Esophagus squamous epithelium (tissue), 5 donors: ENCODE results near the gene EIF4G1. TPM values are rescaled to one million over a fixed set of nuclear protein-coding genes. Genes with fewer than 3 reads are reported as not detected.

Source experiments
- DNase-seq: peaks from one replicate; lab custom pipeline; 2025; lab: John Stamatoyannopoulos, UW
- H3K27ac ChIP-seq, 4 donors: fragments of 200-600 bp; sonication (generic); one replicate each; pipeline ENCODE4 v1.5.1; 2016 to 2019; ENCODE audit warnings: mild to moderate bottlenecking in 1 of 4
- H3K27me3 ChIP-seq, 4 donors: fragments of 200-600 bp; sonication (generic); 1 replicate in 3 of 4; 2 replicates in 1 of 4; pipeline versions ENCODE4 v1.5.1 to v1.6.0; 2017 to 2021; ENCODE audit warnings: antibody characterized with exemption in 1 of 4
- H3K36me3 ChIP-seq, 3 donors: fragments of 200-600 bp; sonication (generic); one replicate each; pipeline ENCODE4 v1.5.1; 2016 to 2019
- H3K4me1 ChIP-seq, 3 donors: fragments of 200-600 bp; sonication (generic); one replicate each; pipeline ENCODE4 v1.5.1; 2017 to 2019
- H3K4me3 ChIP-seq, 4 donors: fragments of 200-600 bp; sonication (generic); 1 replicate in 3 of 4; 2 replicates in 1 of 4; pipeline ENCODE4 v1.5.1; 2016 to 2019; ENCODE audit warnings: mild to moderate bottlenecking in 2 of 4, moderate library complexity in 1 of 4
- H3K9me3 ChIP-seq, 3 donors: fragments of 200-600 bp; sonication (generic); one replicate each; pipeline ENCODE4 v1.5.1; 2016 to 2019
- POLR2A ChIP-seq, 4 donors: fragments of 450-650 bp; IDR thresholded peaks; one replicate each; pipeline ENCODE4 v1.6.1; 2017; ENCODE audit warnings: antibody characterized with exemption in 4 of 4, mild to moderate bottlenecking in 4 of 4, moderate library complexity in 3 of 4
- WGBS, 2 donors: methylation state at CpG; one replicate each; pipeline ENCODE4 v1.1.5; 2018; 5-methylcytosine and 5-hydroxymethylcytosine counted together
- intact Hi-C: fragments of 100-400 bp; cut with DNase I; formaldehyde crosslinking; loops from one replicate; pipeline ENCODE4 v1.15.0; 2022
- total RNA-seq, 4 donors: library from RNA; depleted of rRNA; stranded (reverse); fragments of >200 nt; gene quantifications; one replicate each; pipeline ENCODE4 v1.1.0, GENCODE V29; 2016
- TF ChIP-seq, protein P1 (sequence below), 6 experiments: fragments of 450-650 bp in 4 of 6; fragments of 200-600 bp in 2 of 6; sonication (generic) in 2 of 6; IDR thresholded peaks; one replicate each; pipeline ENCODE4 v1.5.1; 2016 to 2019; ENCODE audit warnings: antibody characterized with exemption in 6 of 6, mild to moderate bottlenecking in 4 of 6, moderate library complexity in 4 of 6
- donor health status: DM: yes; HTN: yes; CAD: no.

Gene EIF4G1
- total RNA-seq, 4 donors from 2014 or later: 272 to 462 (median 352) TPM

DNA sequence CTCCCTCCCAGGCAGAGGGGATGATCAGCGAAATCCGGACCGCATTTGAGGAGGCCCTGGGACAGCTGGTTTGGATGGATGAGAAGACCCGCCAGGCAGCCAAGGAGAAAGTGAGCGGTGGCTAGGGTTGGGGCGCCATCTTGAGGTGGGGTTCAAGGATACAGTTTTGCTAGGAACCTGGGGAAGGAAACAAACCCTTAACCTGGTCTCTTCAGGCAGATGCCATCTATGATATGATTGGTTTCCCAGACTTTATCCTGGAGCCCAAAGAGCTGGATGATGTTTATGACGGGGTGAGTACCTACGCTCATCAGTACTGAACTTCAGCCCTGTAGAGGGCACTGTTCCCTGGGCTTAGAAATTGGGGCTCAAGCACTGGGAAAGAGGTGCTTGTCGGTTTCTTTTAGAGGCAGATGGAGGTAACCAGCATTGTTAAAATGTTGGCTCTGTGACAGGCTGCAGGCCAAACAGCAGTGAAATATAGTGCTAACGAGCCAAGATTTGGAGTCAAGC, 24.9 kb upstream of the EIF4G1 start:
- H3K9me3 ChIP-seq: no peaks in the 10 kb centered on the region
- H3K27me3 ChIP-seq: peaks cover 0 to 24% (median 0%) of the 10 kb centered on the region in 4 donors
- no peaks in the 10 kb centered on the region for H3K36me3 ChIP-seq
- H3K4me1 ChIP-seq: no peaks in the 10 kb centered on the region
- H3K4me3 ChIP-seq: no peak overlapping the region
- intact Hi-C loops: loop anchor here (10.0 kb wide), 1 partner anchor 395 kb away; no protein-coding TSS in a partner anchor
- DNase-seq: no peak
- TF ChIP-seq, protein P1, sequence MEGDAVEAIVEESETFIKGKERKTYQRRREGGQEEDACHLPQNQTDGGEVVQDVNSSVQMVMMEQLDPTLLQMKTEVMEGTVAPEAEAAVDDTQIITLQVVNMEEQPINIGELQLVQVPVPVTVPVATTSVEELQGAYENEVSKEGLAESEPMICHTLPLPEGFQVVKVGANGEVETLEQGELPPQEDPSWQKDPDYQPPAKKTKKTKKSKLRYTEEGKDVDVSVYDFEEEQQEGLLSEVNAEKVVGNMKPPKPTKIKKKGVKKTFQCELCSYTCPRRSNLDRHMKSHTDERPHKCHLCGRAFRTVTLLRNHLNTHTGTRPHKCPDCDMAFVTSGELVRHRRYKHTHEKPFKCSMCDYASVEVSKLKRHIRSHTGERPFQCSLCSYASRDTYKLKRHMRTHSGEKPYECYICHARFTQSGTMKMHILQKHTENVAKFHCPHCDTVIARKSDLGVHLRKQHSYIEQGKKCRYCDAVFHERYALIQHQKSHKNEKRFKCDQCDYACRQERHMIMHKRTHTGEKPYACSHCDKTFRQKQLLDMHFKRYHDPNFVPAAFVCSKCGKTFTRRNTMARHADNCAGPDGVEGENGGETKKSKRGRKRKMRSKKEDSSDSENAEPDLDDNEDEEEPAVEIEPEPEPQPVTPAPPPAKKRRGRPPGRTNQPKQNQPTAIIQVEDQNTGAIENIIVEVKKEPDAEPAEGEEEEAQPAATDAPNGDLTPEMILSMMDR (IDR thresholded peaks at IDR 0.05): peak; percentile 25 to 63 (median 41)
- TF ChIP-seq POLR2A (IDR thresholded peaks at IDR 0.05): no peak
- 6 to 9% methylated on average over 7 to 10 of the region's 10 CpGs for WGBS, 2 donors
- no peak overlapping the region for H3K27ac ChIP-seq

DNA sequence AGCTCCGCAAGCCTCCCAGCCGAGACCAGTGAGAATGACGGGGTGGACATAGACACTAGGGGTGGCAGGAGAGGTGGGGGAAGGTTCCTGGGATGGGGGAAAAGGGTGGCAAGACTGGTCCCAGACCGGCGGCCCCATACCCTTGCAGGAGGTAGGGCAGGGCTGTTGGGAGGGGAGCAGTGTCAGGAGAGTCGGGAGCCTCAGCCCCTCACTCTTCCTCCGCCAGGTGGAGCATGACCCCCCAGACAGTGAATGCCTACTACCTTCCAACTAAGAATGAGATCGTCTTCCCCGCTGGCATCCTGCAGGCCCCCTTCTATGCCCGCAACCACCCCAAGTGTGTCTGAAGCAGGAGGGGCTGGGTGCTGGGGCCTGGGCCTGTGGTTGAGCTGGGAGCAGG, 24.1 kb upstream of the EIF4G1 start:
- TF ChIP-seq, protein P1 (IDR thresholded peaks at IDR 0.05): no peak
- TF ChIP-seq POLR2A (IDR thresholded peaks at IDR 0.05): no peak
- Histone ChIP-seq H3K4me3 (no peak overlapping the region), H3K36me3 (no peaks in the 10 kb centered on the region), H3K27ac (no peak overlapping the region), H3K4me1 (no peaks in the 10 kb centered on the region), H3K27me3 (peaks cover 0 to 24% (median 0%) of the 10 kb centered on the region in 4 donors), H3K9me3 (no peaks in the 10 kb centered on the region)
- intact Hi-C loops: no loop called here
- DNase-seq: no peak
- 75 to 100% methylated on average over 1 to 5 of the region's 10 CpGs for WGBS, 2 donors

DNA sequence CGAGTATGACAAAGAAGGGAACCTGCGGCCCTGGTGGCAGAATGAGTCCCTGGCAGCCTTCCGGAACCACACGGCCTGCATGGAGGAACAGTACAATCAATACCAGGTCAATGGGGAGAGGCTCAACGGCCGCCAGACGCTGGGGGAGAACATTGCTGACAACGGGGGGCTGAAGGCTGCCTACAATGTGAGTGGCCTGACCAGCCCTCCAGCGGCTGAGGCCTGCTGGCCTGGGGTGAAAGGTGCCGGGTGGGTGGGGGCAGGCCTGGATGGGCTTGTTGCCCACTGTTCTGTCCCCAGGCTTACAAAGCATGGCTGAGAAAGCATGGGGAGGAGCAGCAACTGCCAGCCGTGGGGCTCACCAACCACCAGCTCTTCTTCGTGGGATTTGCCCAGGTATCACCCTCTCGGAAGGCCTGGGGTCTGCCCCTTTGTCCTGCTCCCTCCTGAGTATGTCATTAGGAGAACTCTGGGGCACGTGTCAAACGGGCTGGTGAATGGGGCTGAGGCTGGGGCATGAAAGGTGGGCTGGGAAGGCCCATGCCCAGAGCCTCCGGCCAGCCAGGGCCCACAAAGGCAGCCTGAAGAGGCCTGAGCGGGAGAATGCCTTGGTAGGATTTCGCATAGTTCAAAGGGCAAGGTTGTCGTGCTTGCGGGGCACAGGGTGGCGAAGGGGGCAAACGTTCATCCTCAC, 23.2 kb upstream of the EIF4G1 start:
- TF ChIP-seq POLR2A (IDR thresholded peaks at IDR 0.05): no peak
- TF ChIP-seq, protein P1 (IDR thresholded peaks at IDR 0.05): no peak
- intact Hi-C loops: no loop called here
- no peak overlapping the region for H3K4me3 ChIP-seq
- H3K27ac ChIP-seq: no peak overlapping the region
- DNase-seq: no peak
- H3K27me3 ChIP-seq: peaks cover 0 to 24% (median 0%) of the 10 kb centered on the region in 4 donors
- no peaks in the 10 kb centered on the region for H3K9me3 ChIP-seq
- WGBS, 2 donors: 88 to 92% methylated on average over 15 to 19 of the region's 22 CpGs
- H3K36me3 ChIP-seq: no peaks in the 10 kb centered on the region
- H3K4me1 ChIP-seq: no peaks in the 10 kb centered on the region

DNA sequence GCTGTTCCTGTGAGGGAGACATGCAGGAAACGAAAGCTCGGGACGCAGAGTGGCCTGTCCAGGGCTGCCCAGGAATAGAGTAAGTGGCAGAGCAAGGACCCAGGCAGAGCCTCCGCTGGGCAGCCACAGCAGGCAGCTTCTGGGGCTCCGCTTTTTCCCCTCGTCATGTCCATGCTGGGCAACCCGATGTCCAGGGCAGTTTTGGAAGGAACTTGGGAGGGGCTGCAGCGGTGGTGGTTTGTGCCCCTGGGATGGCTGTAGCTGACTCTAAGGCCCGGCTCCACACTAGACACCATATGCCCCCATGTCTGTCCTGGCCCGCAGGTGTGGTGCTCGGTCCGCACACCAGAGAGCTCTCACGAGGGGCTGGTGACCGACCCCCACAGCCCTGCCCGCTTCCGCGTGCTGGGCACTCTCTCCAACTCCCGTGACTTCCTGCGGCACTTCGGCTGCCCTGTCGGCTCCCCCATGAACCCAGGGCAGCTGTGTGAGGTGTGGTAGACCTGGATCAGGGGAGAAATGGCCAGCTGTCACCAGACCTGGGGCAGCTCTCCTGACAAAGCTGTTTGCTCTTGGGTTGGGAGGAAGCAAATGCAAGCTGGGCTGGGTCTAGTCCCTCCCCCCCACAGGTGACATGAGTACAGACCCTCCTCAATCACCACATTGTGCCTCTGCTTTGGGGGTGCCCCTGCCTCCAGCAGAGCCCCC, 22.5 kb upstream of the EIF4G1 start:
- Histone ChIP-seq H3K4me1 (no peaks in the 10 kb centered on the region), H3K36me3 (no peaks in the 10 kb centered on the region), H3K4me3 (no peak overlapping the region), H3K27me3 (peaks cover 0 to 24% (median 0%) of the 10 kb centered on the region in 4 donors), H3K9me3 (no peaks in the 10 kb centered on the region), H3K27ac (no peak overlapping the region)
- intact Hi-C loops: no loop called here
- WGBS, 2 donors: 90 to 100% methylated on average over 3 to 4 of the region's 21 CpGs
- no peak for DNase-seq
- no peak for TF ChIP-seq POLR2A (IDR thresholded peaks at IDR 0.05)
- TF ChIP-seq, protein P1 (IDR thresholded peaks at IDR 0.05): no peak

DNA sequence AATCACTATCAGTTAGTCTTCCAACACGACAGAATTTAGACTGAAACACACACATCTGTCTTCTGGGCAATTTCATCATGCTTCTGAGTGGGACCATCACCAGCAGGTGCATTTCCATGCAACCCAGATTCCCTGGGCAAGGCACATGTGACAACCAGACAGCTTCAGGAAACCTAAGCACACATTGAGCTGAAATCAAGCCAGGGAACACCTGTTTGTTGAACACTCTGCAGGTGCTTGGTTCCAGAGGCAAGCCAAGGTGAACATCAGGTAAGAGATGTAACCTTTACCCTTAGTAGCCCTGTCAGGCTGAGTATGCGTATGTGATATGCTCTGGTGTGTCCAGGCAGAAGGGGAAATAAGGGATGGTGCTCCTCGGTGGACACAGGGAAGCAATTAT, 18.6 kb upstream of the EIF4G1 start:
- Histone ChIP-seq H3K4me3 (no peak overlapping the region), H3K4me1 (peaks cover 9 to 20% (median 12%) of the 10 kb centered on the region in 3 donors), H3K9me3 (no peaks in the 10 kb centered on the region), H3K27me3 (peaks cover 0 to 5% (median 0%) of the 10 kb centered on the region in 4 donors), H3K27ac (no peak overlapping the region), H3K36me3 (peaks cover 0 to 7% (median 3%) of the 10 kb centered on the region in 3 donors)
- TF ChIP-seq POLR2A (IDR thresholded peaks at IDR 0.05): no peak
- TF ChIP-seq, protein P1 (IDR thresholded peaks at IDR 0.05): no peak
- WGBS, 2 donors: 66 to 80% methylated on average over 3 of the region's 3 CpGs
- no peak for DNase-seq
- intact Hi-C loops: no loop called here
